Urinary bladder (tissue), 4 donors: ENCODE measurements around the gene SLC19A1. TPM values are rescaled to one million over a fixed set of nuclear protein-coding genes. Genes with fewer than 3 reads are reported as not detected.

Experiments
- DNase-seq: peaks from one replicate; pipeline ENCODE4 v3.0.0-alpha.2; 2015; ENCODE audit errors: extremely low spot score
- H3K27ac ChIP-seq: one replicate; pipeline ENCODE4 v1.5.1; 2013; ENCODE audit warnings: low read depth, mild to moderate bottlenecking, moderate library complexity
- H3K36me3 ChIP-seq: one replicate; pipeline ENCODE4 v1.6.1; 2013; ENCODE audit warnings: mild to moderate bottlenecking, moderate library complexity; ENCODE audit not compliant: insufficient read depth
- H3K4me1 ChIP-seq: one replicate; pipeline ENCODE4 v1.6.1; 2013; ENCODE audit warnings: mild to moderate bottlenecking, moderate library complexity; ENCODE audit not compliant: insufficient read depth
- H3K4me3 ChIP-seq: one replicate; pipeline ENCODE4 v1.5.1; 2013; ENCODE audit warnings: low read depth, low read length
- WGBS: extraction: QIAGEN DNeasy Blood & Tissue Kit; methylation state at CpG from one replicate; pipeline ENCODE4 v1.1.7; 2013; 5-methylcytosine and 5-hydroxymethylcytosine counted together
- polyA plus RNA-seq: library from polyadenylated mRNA; stranded (reverse); fragments of 200-250 nt; gene quantifications from one replicate; pipeline ENCODE4 v1.2.3, GENCODE V29; 2013
- total RNA-seq: library from RNA; depleted of rRNA; stranded (reverse); fragments of >200 nt; gene quantifications from one replicate; pipeline ENCODE4 v1.2.3, GENCODE V29; 2014
- donor health status: healthy with polysubstance abuse.
- donor health status: healthy.

Gene SLC19A1
- total RNA-seq (4.2 TPM), polyA plus RNA-seq (7.5 TPM)

DNA sequence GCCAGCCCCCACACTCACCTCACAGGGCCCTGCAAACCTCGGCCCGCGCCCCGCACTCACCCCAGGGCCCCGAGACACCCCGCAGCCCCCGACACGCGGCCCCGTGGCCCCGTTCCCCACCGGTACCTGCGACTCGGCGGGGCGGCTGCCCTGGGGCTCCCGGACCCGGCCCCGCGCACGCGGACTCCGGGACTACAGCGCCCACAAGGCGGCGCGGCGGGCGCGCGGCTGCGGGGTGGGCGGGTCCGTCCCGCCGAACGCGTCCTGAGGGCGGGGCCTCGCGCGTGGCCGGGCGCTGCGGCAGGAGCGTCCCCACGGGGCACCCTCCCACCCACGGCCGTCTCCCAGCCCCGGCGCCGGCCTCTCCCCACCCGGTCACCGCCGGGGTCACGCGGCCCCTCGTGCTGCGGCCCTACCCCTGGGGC lies at the start of gene SLC19A1:
SLC19A1 (minus strand) TSS at position 199 of the 425 bp plus-strand sequence. CDS start 4,481 bp downstream, outside the sequence.
- Histone ChIP-seq H3K36me3 (no peaks in the 10 kb centered on the region), H3K27ac (no peak within 1 kb of the TSS), H3K4me1 (no peaks in the 10 kb centered on the region), H3K4me3 (peak within 1 kb of the TSS; percentile 64)
- WGBS = under 1% methylated on average over 59 of the region's 59 CpGs
- no peak for DNase-seq

DNA sequence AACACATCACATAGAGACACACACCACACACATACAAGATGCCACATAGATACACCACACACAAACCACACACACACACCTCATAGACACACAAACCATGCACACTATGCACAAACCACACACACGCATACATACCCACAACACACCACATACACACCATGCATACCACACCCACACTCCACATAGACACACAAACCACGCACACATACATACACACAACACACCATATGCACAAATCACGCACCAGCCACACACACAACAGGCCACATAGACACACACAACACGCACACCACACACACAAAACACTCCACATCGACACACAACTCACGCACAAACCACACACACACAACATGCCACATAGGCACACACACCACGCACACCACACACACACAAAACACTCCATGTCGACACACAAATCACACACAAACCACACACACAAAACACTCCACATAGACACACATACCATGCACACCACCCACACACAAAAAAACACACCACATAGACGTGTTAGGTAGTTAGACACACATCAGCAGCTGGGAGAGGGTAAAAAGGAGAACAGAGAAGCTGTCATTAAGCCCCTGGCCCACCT lies 49.5 kb upstream of the SLC19A1 start:
- Histone ChIP-seq H3K27ac (no peak overlapping the region), H3K36me3 (no peaks in the 10 kb centered on the region), H3K4me1 (no peaks in the 10 kb centered on the region), H3K4me3 (no peak overlapping the region)
- 88% methylated on average over 9 of the region's 9 CpGs for WGBS
- DNase-seq = no peak

DNA sequence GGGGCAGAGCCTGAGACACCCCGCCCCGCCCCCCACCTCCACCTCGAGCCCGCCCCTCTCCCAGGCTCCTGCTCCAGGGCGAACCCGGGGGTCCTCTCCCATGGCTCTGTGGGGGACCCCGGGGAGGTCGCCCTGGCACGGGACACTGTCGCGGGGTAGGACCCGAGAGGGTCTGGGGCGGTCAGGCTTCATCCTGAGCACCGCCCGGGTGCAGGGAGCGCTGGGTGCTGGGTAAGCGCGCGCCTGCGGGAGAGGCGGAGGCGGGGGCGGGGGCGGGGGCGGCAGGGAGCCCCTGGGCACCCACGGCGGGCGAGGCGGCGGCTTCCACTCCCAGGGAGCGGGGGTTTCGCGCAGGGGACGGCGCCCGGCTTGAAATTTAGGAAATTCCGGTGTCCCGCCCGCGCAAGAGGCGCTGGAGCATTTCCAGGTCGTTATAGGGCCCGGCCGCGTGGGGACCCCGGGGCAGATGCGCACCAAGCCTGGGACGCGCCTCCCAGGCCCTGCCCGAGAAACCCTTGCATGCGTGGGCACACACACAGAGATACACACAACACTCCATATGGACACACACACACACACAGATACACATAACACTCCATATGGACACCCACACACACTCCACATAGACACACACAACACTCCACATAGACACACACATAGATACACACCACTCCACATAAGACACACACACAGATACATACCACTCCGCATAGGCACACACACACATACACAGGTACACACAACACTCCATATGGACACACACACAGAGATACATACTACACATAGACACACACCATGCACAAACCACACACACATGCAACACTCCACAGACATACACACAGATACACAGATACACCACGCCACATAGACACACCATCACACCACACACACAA lies 48.7 kb upstream of the SLC19A1 start:
- no peak for DNase-seq
- Histone ChIP-seq H3K36me3 (no peaks in the 10 kb centered on the region), H3K4me3 (no peak overlapping the region), H3K4me1 (no peaks in the 10 kb centered on the region), H3K27ac (no peak overlapping the region)
- 7% methylated on average over 53 of the region's 53 CpGs for WGBS

DNA sequence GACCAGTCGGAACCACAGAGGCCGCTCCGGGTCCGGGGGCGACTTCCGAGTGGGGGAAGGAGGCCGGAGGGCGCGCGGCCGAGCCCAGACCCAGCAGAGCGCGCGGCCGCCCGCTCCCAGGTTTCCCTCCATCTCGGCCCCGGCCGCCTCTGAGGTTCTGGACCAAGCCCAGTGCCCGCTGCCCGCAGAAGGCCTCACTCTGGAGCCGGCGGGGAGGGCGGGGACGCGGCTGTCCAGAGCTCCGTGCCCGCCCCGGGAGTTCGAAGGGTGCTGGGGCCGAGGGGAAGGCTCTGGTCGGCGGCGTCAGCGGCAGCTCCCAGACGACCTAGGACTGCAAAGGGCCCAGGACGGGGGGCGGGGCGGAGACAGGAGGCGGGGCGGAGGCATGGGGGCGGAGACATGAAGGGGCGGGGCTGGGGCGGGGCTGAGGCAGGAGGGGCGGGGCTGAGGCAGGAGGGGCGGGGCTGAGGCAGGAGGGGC lies 48.0 kb upstream of the SLC19A1 start:
- H3K27ac ChIP-seq = no peak overlapping the region
- H3K4me3 ChIP-seq = peak overlapping the region; percentile 23
- WGBS = 3% methylated on average over 40 of the region's 46 CpGs
- no peaks in the 10 kb centered on the region for H3K4me1 ChIP-seq
- H3K36me3 ChIP-seq = no peaks in the 10 kb centered on the region
- DNase-seq = no peak

DNA sequence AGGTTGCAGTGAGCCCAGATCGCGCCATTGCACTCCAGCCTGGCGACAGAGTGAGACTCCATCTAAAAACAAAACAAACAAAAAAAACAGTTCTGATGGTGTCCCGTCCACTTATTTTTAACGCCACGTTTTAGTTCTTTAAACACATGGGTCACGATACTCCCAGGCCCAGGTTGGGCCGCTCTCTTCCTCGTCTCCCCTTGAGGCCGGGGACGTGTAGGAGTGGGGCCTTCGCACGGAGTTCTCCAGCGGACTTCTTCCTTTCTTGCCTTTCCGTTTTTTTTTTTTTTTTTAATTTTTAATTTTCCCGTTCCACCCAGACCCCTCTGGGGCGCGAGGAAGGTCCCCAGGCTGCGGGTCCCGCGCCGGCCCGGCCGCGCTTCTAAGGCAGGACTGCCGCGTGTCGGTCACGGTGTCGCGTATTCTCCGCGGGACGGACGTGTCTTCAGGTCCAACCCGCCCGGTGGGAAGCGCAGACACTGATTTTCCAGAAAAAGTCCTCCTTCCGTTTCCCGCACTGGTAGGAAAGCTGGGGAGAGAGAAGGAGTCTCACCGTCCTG lies 47.5 kb upstream of the SLC19A1 start:
- no peaks in the 10 kb centered on the region for H3K4me1 ChIP-seq
- no peaks in the 10 kb centered on the region for H3K36me3 ChIP-seq
- peak overlapping the region; percentile 23 for H3K4me3 ChIP-seq
- H3K27ac ChIP-seq = no peak overlapping the region
- DNase-seq = no peak
- 39% methylated on average over 41 of the region's 41 CpGs for WGBS

DNA sequence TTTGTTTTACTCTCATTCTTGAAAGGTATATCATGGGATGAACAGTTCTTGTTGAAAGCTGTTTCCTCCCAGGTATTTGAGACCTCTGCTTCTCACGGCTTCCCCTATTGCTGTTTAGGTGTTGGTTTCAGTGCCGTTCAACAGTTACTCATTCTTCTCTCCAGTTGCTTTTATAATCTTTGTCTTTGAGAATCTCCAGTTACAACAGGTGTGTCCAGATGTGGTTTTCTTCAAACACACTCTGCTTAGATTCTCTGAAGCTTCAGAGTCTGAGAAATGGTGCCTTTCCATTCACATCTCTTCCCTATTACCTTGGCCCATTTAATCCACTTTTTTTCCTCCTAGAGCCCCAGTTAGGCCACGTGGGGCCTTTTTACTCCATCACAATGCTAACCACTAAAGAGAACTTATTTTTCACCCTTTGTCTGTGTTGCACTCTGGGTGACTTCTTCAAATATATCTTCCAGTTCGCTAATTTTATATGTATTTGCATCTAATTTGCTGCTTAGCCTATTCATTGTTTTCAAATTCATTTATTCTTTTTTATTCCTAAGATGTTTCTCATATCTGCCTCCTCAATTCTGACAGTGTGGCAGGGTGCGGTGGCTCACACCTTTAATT lies 46.7 kb upstream of the SLC19A1 start:
- H3K4me1 ChIP-seq = no peaks in the 10 kb centered on the region
- WGBS = 87% methylated on average over 5 of the region's 5 CpGs
- no peak for DNase-seq
- no peak overlapping the region for H3K27ac ChIP-seq
- H3K36me3 ChIP-seq = no peaks in the 10 kb centered on the region
- H3K4me3 ChIP-seq = no peak overlapping the region

DNA sequence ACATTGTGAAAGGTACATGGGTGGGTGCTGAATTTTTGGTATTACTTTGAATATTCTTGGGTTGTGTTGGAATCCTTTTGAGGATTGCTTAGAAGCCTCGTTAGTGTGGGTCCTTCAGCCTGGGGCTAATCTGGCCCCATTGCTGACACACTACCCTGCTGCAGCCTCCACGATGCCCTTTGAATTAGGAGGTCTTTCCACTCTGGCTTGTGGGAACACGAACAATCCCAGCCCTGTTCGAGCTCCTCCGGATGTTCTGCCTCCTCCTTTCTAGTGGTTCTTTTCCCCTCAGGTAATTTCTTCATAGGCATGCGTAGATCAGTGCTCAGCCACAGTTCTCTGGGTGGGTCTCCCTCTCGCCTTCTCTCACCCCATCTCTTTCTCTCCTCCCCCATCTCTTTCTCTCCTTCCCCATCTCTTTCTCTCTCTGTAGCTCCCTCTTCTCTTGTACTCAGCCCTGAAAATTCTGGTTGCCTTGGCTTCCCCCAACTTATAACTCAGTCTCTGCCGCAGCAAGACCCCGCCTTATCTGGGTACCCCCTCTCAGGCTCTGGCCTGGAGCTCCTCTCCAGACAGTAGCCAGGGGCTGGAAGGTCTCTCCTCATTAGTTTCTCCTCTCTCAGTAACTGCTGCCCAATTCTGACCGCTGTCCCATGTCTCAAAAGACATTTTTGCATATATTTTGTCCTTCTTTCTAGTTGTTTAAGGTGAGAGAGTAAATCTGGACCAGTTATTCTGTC lies 46.0 kb upstream of the SLC19A1 start:
- Histone ChIP-seq H3K36me3 (no peaks in the 10 kb centered on the region), H3K4me3 (no peak overlapping the region), H3K27ac (no peak overlapping the region), H3K4me1 (no peaks in the 10 kb centered on the region)
- 90% methylated on average over 10 of the region's 10 CpGs for WGBS
- DNase-seq = no peak

DNA sequence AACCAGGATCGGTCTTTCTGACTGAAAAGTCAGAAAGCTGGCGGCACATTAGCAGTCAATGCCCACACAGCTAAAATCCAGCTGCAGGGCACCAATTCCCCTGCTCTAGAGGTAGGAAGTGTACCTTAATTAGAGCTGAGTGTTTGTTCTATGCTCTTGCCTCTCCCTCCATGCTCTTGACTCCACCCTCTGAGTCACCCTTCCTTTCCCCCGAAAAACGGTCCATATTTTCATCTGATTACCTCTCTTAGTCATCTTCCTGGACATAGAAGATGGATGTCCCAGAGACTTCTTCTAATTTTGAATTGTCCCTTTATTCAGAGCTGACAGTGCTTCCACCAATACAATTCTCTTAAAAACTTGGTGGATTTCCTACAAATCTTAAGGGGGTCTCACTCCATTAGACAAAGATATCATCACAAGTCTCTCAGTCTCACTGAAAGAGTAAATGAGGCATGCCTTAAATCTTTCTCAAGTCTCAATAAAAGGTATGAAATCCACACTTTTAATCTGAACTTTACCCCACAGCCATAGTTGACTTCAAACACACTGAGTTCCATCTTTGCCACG lies 44.1 kb upstream of the SLC19A1 start:
- no peak for DNase-seq
- H3K36me3 ChIP-seq = no peaks in the 10 kb centered on the region
- 84% methylated on average over 5 of the region's 5 CpGs for WGBS
- H3K27ac ChIP-seq = no peak overlapping the region
- H3K4me3 ChIP-seq = no peak overlapping the region
- H3K4me1 ChIP-seq = no peaks in the 10 kb centered on the region

DNA sequence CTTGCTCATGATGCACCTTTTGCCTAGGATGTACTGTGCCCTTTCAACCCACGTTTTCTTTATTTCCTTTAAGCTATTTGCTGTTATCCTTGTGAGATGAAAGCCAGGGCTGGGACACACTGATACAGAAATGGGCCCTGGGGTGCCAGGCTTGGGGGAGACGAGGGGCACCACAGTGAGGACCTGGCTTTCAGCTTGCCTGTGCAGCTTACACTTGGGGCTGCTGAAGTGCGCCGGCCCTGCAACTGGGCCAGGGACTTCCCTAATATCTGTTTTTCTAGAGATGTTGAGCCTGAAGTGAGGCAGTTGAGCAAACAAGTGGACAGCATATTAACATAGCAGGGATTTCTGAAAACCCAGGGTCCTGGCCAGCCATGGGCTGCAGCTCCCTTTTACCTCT lies 42.5 kb upstream of the SLC19A1 start:
- WGBS = 80% methylated on average over 4 of the region's 4 CpGs
- DNase-seq = no peak

DNA sequence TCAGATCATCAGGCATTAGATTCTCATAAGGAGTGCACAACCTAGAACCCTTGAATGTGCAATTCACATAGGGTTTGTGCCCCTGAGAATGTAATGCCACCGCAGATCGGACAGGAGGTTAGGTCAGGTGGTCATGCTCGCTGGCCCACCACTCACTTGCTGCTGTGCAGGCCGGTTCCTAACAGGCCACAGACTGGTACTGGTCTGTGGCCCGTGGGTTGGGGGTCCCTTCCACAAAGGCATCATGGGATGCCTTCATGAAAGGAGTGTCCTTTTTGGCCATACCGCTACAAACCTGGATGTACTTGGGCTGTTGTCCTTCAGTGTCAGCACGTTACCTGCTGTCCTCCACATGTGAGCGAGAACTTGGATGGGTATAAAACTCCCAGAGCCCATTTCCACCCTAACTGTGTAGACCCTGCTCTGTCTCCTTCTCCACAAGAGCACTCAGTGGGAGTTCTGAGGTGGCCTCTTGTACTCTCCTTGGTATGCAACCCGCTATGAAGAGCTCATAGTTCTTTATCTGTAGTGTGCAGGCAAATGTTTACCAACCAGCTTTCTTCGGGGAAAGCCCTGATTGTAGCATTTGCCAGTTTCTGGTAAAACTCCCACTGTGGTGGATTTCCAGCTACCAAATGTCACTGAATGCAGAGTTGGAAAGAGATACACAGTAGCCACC lies 41.7 kb upstream of the SLC19A1 start:
- DNase-seq = no peak
- Histone ChIP-seq H3K4me1 (no peaks in the 10 kb centered on the region), H3K4me3 (no peak overlapping the region), H3K36me3 (no peaks in the 10 kb centered on the region), H3K27ac (no peak overlapping the region)
- 81% methylated on average over 10 of the region's 10 CpGs for WGBS

More for the DNA sequence above, 42.5 kb upstream of the SLC19A1 start:
- no peaks in the 10 kb centered on the region for H3K4me1 ChIP-seq
- no peaks in the 10 kb centered on the region for H3K36me3 ChIP-seq
- no peak overlapping the region for H3K27ac ChIP-seq
- H3K4me3 ChIP-seq = no peak overlapping the region

DNA sequence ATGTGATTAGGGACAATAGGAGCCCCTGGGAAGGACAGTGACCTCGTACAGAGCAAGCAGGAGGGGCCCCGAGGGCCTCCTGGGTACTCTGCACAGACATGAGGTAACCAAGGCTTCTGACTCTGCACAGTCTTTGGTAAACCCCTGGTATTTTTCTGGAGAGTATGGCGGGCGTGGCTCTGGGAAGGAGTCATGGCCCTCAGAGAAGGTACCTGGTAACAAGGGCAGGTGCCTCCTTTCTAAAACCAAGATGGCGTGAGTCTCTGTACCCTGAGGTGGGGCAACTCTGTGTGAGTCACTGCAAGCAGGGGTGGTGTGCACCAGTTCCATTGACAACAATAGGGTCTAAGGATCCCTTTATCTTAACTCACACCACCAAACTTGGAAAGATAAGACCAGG lies 39.9 kb upstream of the SLC19A1 start:
- WGBS = 91% methylated on average over 5 of the region's 5 CpGs
- H3K36me3 ChIP-seq = no peaks in the 10 kb centered on the region
- H3K4me1 ChIP-seq = no peaks in the 10 kb centered on the region
- H3K27ac ChIP-seq = no peak overlapping the region
- no peak for DNase-seq
- H3K4me3 ChIP-seq = no peak overlapping the region

DNA sequence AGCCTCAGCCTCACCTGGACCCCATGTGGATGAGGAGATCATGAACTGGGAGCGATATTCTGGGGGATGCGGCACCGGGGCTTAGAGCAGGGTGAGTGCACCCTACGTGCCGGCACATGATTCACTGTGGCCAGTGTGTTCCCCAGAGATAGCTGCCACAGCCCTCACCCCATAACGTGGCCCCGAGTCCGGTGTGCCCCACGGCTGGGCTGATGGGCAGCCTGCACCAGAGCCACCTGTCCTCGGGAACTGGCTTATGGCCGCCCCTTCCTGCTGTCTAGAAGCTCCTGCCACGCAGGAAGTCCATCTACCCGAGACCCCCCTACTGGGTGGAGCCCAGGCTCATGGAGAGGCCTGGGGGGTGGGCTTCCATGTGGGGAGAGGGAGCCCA lies 39.1 kb upstream of the SLC19A1 start:
- WGBS = 83% methylated on average over 13 of the region's 13 CpGs
- Histone ChIP-seq H3K36me3 (no peaks in the 10 kb centered on the region), H3K4me3 (no peak overlapping the region), H3K27ac (no peak overlapping the region), H3K4me1 (no peaks in the 10 kb centered on the region)
- no peak for DNase-seq
